ENCODE measurements around the gene DYRK1B.
"Not testable (repeated sequence)": the region's sequence is repeated elsewhere in the genome, so short reads cannot be mapped to it uniquely, and the experiment has no call there.

Gene DYRK1B

DNA sequence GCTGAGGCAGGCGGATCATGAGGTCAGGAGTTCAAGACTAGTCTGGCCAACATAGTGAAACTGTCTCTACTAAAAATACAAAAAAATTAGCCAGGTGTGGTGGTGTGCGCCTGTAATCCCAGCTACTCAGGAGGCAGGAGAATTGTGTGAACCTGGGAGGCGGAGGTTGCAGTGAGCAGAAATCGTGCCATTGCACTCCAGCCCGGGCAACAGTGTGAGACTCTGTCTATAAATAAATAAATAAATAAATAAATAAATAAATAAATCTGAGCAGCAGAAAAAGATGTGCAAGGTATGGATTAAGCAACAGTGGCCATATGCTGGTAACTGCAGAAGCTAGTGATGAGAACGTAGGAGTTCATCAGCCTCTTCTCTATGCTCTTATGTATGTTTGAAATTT, 19.9 kb downstream of the DYRK1B start:
- in situ Hi-C loops (cut with MboI; ENCODE audit: low sequenced_read_pairs) = not testable (repeated sequence)

DNA sequence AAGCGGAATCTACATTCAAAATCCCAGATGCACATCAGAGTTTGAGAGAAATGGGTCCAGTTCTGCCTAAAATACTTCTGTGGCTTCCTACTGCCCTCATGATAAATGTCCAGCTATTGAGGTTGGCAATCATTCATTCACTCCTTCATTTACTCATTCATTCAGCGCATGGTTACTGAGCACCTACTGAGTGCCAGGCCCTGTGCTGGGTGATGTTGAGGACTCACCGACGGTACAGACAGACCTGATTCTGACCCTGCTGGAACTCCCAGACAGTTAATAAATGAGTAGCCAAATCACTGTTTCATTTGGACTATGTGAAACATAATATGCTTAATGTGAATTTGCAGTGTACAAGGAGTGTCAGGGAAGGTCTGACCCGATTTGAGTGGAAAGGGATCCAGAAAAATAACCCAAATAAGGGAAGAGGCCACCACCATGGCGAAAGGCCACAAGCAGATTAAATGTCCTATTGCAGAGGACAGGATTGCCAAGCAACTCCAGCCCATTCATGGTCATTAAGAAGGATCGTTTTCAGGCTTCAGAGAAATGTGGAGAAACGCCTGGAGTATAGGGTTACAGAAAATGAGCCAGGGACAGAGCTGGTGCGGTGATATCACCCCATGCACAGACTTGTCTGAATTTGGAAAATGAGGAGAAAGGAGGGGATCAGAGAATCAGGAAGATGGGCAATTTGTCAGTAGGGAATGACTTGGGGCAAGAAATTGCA, 20.5 kb downstream of the DYRK1B start:
- in situ Hi-C loops (cut with MboI; ENCODE audit: low sequenced_read_pairs) = no loop called here

GRCh38 chr19:39811064-39811463, 22.9 kb downstream of the DYRK1B start:
- in situ Hi-C loops (cut with MboI; ENCODE audit: low sequenced_read_pairs) = no loop called here

GRCh38 chr19:39810424-39810823, 23.5 kb downstream of the DYRK1B start:
- in situ Hi-C loops (cut with MboI; ENCODE audit: low sequenced_read_pairs) = no loop called here

DNA sequence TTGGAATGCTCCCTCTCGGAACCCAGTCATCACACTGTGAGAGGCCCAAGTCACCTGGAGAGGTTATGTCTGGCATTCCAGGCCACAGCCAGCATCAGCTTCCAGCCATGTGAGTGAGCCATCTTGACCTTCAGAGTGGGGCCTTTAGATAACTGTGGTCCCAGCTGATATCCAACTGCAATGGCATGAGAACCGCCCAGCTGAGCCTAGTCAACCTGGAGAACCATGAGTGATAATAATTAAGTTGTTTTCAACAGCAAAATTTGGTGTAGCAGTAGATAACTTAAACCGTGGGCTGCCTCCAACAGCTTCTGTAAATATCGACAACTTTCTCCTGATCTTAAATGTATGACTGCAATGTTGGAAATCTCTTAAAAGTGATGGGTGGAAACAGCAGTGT, 24.6 kb downstream of the DYRK1B start:
- in situ Hi-C loops (cut with MboI; ENCODE audit: low sequenced_read_pairs) = no loop called here

DNA sequence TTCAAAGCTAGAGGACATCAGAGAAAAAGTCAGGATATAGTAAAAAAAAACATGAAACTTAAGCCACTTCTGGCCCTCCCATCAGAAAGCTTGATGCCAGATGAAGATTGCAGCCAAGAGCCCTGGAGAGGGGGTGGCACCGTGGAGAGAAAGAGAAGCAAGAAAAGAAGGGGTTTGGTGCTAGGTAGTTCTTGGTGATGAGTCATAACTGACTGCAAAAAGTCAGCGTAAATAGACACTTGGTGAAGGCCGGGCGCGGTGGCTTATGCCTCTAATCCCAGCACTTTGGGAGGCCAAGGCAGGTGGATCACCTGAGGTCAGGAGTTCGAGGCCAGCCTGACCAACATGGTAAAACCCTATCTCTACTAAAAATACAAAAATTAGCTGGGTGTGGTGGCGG, 25.3 kb downstream of the DYRK1B start:
- in situ Hi-C loops (cut with MboI; ENCODE audit: low sequenced_read_pairs) = not testable (repeated sequence)

- in situ Hi-C loops (cut with MboI; ENCODE audit: low sequenced_read_pairs) = no loop called here
These were observed 26.1 kb downstream of the DYRK1B start for GRCh38 chr19:39807846-39808364.

- in situ Hi-C loops (cut with MboI; ENCODE audit: low sequenced_read_pairs) = no loop called here
These were observed 28.9 kb downstream of the DYRK1B start for GRCh38 chr19:39805104-39805503.

GRCh38 chr19:39802958-39803357, 31.0 kb downstream of the DYRK1B start:
- in situ Hi-C loops (cut with MboI; ENCODE audit: low sequenced_read_pairs) = no loop called here

GRCh38 chr19:39797083-39797482, 36.9 kb downstream of the DYRK1B start:
- in situ Hi-C loops (cut with MboI; ENCODE audit: low sequenced_read_pairs) = no loop called here

DNA sequence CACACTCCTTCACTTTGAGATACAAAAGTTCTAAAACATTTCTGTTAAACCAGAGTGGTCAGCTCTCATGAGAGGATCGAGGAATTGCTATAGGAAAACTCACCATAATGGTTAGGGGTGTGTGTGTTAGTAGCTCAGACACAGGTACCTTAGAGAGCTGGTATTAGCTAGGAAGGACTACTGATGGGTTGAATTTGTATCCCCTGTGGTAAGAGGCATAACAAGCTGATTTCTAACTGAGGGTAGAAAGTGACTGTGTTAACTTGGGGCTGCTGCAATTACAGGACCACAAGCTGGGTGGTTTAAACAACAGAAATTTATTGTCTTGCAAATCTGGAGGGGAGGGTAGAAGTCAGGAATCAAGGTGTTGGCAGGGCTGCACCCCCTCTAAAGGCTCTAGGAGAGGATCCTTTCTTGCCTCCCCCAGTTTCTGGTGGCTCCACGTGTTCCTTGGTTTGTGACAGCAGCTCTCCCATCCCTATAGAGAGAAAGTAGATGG, 37.9 kb downstream of the DYRK1B start:
- in situ Hi-C loops (cut with MboI; ENCODE audit: low sequenced_read_pairs) = no loop called here

- in situ Hi-C loops (cut with MboI; ENCODE audit: low sequenced_read_pairs) = no loop called here
These were observed 39.0 kb downstream of the DYRK1B start for GRCh38 chr19:39795001-39795400.

DNA sequence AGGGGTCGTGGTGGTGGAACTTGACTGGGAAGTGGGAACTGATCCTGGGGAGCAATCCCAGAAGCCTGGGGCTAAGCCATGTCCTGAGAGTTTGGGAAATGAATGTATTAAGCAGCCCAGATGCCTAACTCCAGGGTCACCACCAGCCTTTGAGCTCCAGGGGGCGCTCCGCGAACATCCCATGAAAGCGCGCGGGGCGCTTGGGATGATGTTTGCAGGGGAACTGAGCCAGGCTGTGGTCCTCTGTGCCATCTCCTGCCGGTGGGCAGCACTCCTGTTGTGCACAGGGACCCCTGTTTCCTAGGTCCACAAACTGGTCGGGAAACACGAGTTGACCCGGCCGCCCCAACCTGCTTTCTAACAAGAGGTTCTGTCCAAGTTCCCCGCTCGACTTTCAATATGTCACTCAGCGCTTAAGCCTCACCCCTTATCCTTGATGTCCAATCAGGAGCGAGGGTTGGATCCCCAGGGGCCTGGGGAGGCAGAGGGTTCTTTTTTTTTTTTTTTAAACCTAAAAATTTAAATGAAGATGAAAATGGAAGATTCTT, 40.9 kb downstream of the DYRK1B start:
- in situ Hi-C loops (cut with MboI; ENCODE audit: low sequenced_read_pairs) = no loop called here

DNA sequence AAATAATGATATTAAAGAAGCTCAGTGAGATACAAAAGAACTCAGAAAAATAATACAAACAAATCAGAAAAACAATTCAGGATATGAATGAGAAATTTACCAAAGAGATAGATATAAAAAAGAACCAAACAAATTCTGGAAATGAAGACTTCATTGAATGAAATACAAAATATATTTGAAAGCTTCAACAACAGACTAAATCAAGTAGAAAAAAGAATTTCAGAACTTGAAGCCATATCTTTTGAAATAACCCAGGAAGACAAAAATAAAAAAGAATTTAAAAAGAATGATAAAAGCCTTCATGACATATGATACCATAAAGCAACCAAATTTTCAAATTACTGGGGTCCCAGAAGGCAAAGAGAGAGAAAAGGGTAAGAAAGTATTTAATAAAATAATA, 45.7 kb downstream of the DYRK1B start:
- in situ Hi-C loops (cut with MboI; ENCODE audit: low sequenced_read_pairs) = no loop called here

- in situ Hi-C loops (cut with MboI; ENCODE audit: low sequenced_read_pairs) = no loop called here
These were observed 53.1 kb downstream of the DYRK1B start for GRCh38 chr19:39780894-39781293.

DNA sequence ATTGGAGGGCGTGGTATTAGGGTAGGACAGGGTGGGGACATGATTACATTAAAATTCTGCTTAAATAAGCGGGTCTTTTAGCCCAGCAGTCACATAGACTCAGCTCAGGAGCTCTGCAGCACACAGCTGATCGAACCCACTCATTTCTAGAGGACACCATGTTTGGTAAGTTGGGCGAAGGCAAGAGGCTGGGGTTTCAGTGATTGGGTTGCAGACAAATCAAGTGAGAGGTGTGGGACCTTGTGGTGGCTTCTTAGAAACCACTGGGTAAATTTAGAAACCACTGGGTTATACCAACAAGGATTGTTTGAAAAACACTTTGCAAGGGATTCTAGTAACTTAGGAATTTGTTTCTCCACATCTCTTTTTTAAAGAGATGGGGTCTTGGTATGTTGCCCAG, 55.2 kb downstream of the DYRK1B start, which contains the start of gene LEUTX:
TSS of gene LEUTX (plus strand) at position 92 of the 400 bp plus-strand sequence. CDS start at position 159, 67 bp downstream.
- in situ Hi-C loops (cut with MboI; ENCODE audit: low sequenced_read_pairs) = no loop called here

All from hTERT RPE-1 (cell line).